ENCODE measurements around the gene STX2.

The STX2 gene

GRCh38 chr12:130875193-130875592 is 36.1 kb upstream of the STX2 start:
- no peak overlapping the region for H3K4me3 ChIP-seq (ENCODE audit: low read depth, low read length)
- ChIA-PET CTCF (no interaction called here), POLR2A (no interaction called here)
- TF ChIP-seq CTCF (IDR thresholded peaks at IDR 0.05; ENCODE audit: insufficient read depth, low read length, missing control alignments), result no peak
- DNase-seq (ENCODE audit: low read depth, low spot score), result no peak

- ChIA-PET POLR2A (no interaction called here), CTCF (interaction anchor here (1.7 kb wide), 1 partner anchor 48 kb away, joined by 5 read pairs; no protein-coding TSS in a partner anchor)
- TF ChIP-seq CTCF (IDR thresholded peaks at IDR 0.05; ENCODE audit: insufficient read depth, low read length, missing control alignments), result no peak
- DNase-seq (ENCODE audit: low read depth, low spot score), result no peak
- H3K4me3 ChIP-seq (ENCODE audit: low read depth, low read length), result no peak overlapping the region
These were observed 35.6 kb upstream of the STX2 start for GRCh38 chr12:130874696-130875095.

GRCh38 chr12:130873825-130874224 is 34.8 kb upstream of the STX2 start:
- ChIA-PET CTCF (interaction anchor here (1.7 kb wide), 1 partner anchor 48 kb away, joined by 5 read pairs; no protein-coding TSS in a partner anchor), POLR2A (no interaction called here)
- DNase-seq (ENCODE audit: low read depth, low spot score), result no peak
- no peak for TF ChIP-seq CTCF (IDR thresholded peaks at IDR 0.05; ENCODE audit: insufficient read depth, low read length, missing control alignments)
- H3K4me3 ChIP-seq (ENCODE audit: low read depth, low read length), result no peak overlapping the region

- ChIA-PET CTCF (interaction anchor here (1.7 kb wide), 1 partner anchor 47 kb away, joined by 5 read pairs; no protein-coding TSS in a partner anchor), POLR2A (no interaction called here)
- TF ChIP-seq CTCF (IDR thresholded peaks at IDR 0.05; ENCODE audit: insufficient read depth, low read length, missing control alignments), result no peak
- peak overlapping the region; percentile 76 for H3K4me3 ChIP-seq (ENCODE audit: low read depth, low read length)
- no peak for DNase-seq (ENCODE audit: low read depth, low spot score)
These were observed 34.2 kb upstream of the STX2 start for GRCh38 chr12:130873106-130873795.

GRCh38 chr12:130872179-130873096 is 33.4 kb upstream of the STX2 start:
- POLR2A ChIA-PET, result no interaction called here
- CTCF ChIA-PET, result interaction anchor here (0.6 to 1.7 kb wide), 2 partner anchors 43 to 46 kb away, joined by 3 to 5 read pairs; no protein-coding TSS in a partner anchor
- peak overlapping the region; percentile 76 for H3K4me3 ChIP-seq (ENCODE audit: low read depth, low read length)
- TF ChIP-seq CTCF (IDR thresholded peaks at IDR 0.05; ENCODE audit: insufficient read depth, low read length, missing control alignments), result no peak
- DNase-seq (ENCODE audit: low read depth, low spot score), result no peak
